Ishikawa (cell line): ENCODE measurements around the gene E2F2.

Source experiments
- TAF1 ChIP-seq: IDR thresholded peaks from 2 replicates; pipeline ENCODE4 v1.6.1; 2012; ENCODE audit warnings: low read depth, mild to moderate bottlenecking
- TCF12 ChIP-seq: IDR thresholded peaks from 2 replicates; pipeline ENCODE4 v1.6.1; 2012; ENCODE audit warnings: low read depth
- USF1 ChIP-seq: IDR thresholded peaks from 2 replicates; pipeline ENCODE4 v1.6.1; 2012

GRCh38 chr1:23485002-23485332 lies 46.1 kb downstream of the E2F2 start:
- no peak for TF ChIP-seq TCF12
- no peak for TF ChIP-seq USF1
- no peak for TF ChIP-seq TAF1
